ENCODE data around the gene CLDN22.
A peak's percentile ranks its signal among the peaks of the same experiment; 100 is the strongest.

CLDN22 gene

DNA sequence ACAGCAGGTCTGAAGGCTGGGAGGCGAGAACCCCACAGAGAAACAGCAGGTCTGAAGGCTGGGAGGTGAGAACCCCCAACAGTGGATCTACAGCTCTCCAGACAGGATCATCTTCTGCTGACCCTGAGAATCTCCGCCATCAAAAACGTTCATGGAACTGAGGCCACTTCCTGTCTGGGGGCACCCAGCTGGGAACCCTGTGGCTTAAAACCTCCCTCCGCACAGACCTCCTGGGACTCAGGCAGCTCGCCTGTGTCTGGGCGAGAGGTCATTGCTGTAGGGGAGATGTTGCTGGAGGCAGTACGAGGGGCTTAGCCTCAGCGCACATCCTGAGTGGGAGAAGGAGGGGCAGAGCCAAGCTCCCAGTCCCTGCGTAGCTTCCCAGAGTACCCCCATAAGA is 17.3 kb upstream of the CLDN22 start:
- Histone ChIP-seq H2AFZ (no peak overlapping the region), H3K4me1 (peaks cover 7% of the 10 kb centered on the region), H3K79me2 (no peaks in the 10 kb centered on the region), H3K9ac (no peak overlapping the region), H3K4me2 (ENCODE audit: low read length) (no peak overlapping the region), H3K36me3 (ENCODE audit: control insufficient read depth, insufficient read depth, low read length) (no peaks in the 10 kb centered on the region), H3K9me3 (ENCODE audit: control insufficient read depth, low read length) (no peaks in the 10 kb centered on the region), H3K27me3 (ENCODE audit: control insufficient read depth, insufficient read depth, low read length) (no peaks in the 10 kb centered on the region), H3K4me3 (ENCODE audit: low read depth, low read length) (no peak overlapping the region), H3K27ac (no peak overlapping the region)
- TF ChIP-seq CTCF (IDR thresholded peaks at IDR 0.05) = no peak

GRCh38 chr4:183335369-183335940 is 15.4 kb upstream of the CLDN22 start:
- H3K4me2 ChIP-seq (ENCODE audit: low read length) = no peak overlapping the region
- H3K27ac ChIP-seq = no peak overlapping the region
- H3K36me3 ChIP-seq (ENCODE audit: control insufficient read depth, insufficient read depth, low read length) = no peaks in the 10 kb centered on the region
- TF ChIP-seq CTCF (IDR thresholded peaks at IDR 0.05) = no peak
- H3K27me3 ChIP-seq (ENCODE audit: control insufficient read depth, insufficient read depth, low read length) = no peaks in the 10 kb centered on the region
- H3K4me1 ChIP-seq = peaks cover 11% of the 10 kb centered on the region
- no peaks in the 10 kb centered on the region for H3K79me2 ChIP-seq
- H2AFZ ChIP-seq = no peak overlapping the region
- no peaks in the 10 kb centered on the region for H3K9me3 ChIP-seq (ENCODE audit: control insufficient read depth, low read length)
- H3K4me3 ChIP-seq (ENCODE audit: low read depth, low read length) = no peak overlapping the region
- no peak overlapping the region for H3K9ac ChIP-seq

- H3K36me3 ChIP-seq (ENCODE audit: control insufficient read depth, insufficient read depth, low read length) = no peaks in the 10 kb centered on the region
These were observed 13.9 kb upstream of the CLDN22 start for GRCh38 chr4:183333983-183334382.

GRCh38 chr4:183333202-183333601 is 13.1 kb upstream of the CLDN22 start:
- Histone ChIP-seq H2AFZ (no peak overlapping the region), H3K4me1 (peaks cover 11% of the 10 kb centered on the region), H3K27ac (no peak overlapping the region), H3K4me2 (ENCODE audit: low read length) (no peak overlapping the region), H3K27me3 (ENCODE audit: control insufficient read depth, insufficient read depth, low read length) (no peaks in the 10 kb centered on the region), H3K9me3 (ENCODE audit: control insufficient read depth, low read length) (no peaks in the 10 kb centered on the region), H3K36me3 (ENCODE audit: control insufficient read depth, insufficient read depth, low read length) (no peaks in the 10 kb centered on the region), H3K9ac (no peak overlapping the region), H3K4me3 (ENCODE audit: low read depth, low read length) (no peak overlapping the region), H3K79me2 (no peaks in the 10 kb centered on the region)
- no peak for TF ChIP-seq CTCF (IDR thresholded peaks at IDR 0.05)

More at GRCh38 chr4:183333983-183334382, 13.9 kb upstream of the CLDN22 start:
- Histone ChIP-seq H3K27me3 (ENCODE audit: control insufficient read depth, insufficient read depth, low read length) (no peaks in the 10 kb centered on the region), H3K27ac (no peak overlapping the region), H2AFZ (no peak overlapping the region), H3K79me2 (no peaks in the 10 kb centered on the region), H3K4me1 (peaks cover 11% of the 10 kb centered on the region), H3K9ac (no peak overlapping the region), H3K4me2 (ENCODE audit: low read length) (no peak overlapping the region), H3K4me3 (ENCODE audit: low read depth, low read length) (no peak overlapping the region), H3K9me3 (ENCODE audit: control insufficient read depth, low read length) (no peaks in the 10 kb centered on the region)
- TF ChIP-seq CTCF (IDR thresholded peaks at IDR 0.05) = no peak

DNA sequence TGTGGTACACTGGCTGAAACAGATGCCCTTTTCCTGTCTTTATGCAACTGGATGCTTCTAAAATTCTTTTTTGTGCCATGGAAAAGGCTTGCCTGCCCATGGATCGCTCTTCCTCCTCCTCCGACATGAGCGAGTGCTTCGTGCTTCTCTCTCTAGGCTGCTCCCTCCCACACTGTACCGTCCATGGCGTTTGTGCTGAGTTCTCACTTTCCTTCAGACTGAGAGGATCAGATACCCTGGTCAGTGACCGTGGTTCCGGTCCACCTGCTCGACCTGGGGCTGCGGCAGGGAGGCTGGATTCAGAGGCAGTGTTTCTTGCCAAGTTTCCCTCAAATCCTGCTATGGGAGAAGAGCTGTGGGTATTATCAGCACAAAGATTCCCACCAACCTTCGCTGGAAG is 12.4 kb upstream of the CLDN22 start:
- H3K4me3 ChIP-seq (ENCODE audit: low read depth, low read length) = no peak overlapping the region
- H3K27me3 ChIP-seq (ENCODE audit: control insufficient read depth, insufficient read depth, low read length) = no peaks in the 10 kb centered on the region
- no peaks in the 10 kb centered on the region for H3K79me2 ChIP-seq
- no peaks in the 10 kb centered on the region for H3K36me3 ChIP-seq (ENCODE audit: control insufficient read depth, insufficient read depth, low read length)
- peak overlapping the region; percentile 49 for H3K4me2 ChIP-seq (ENCODE audit: low read length)
- H3K4me1 ChIP-seq = peaks cover 11% of the 10 kb centered on the region
- H3K9me3 ChIP-seq (ENCODE audit: control insufficient read depth, low read length) = no peaks in the 10 kb centered on the region
- H2AFZ ChIP-seq = peak overlapping the region; percentile 59
- no peak overlapping the region for H3K9ac ChIP-seq
- peak overlapping the region; percentile 54 for H3K27ac ChIP-seq
- no peak for TF ChIP-seq CTCF (IDR thresholded peaks at IDR 0.05)
